H1 (cell line): ENCODE data around the gene DNAL1. TPM values are rescaled to one million over a fixed set of nuclear protein-coding genes. Genes with fewer than 3 reads are reported as not detected.

Experiments used
- RAD21 ChIP-seq, 2 experiments: IDR thresholded peaks in 1 of 2; conservative IDR thresholded peaks in 1 of 2; 2 replicates each; pipeline ENCODE4 v1.6.1; 2011; ENCODE audit warnings: low read depth in 2 of 2, low read length in 2 of 2, improper control_type of control experiment in 1 of 2, inconsistent platforms in 1 of 2, mild to moderate bottlenecking in 1 of 2, moderate library complexity in 1 of 2
- polyA plus RNA-seq, 7 experiments: library from polyadenylated mRNA; depleted of rRNA in 3 of 7; stranded (reverse) in 5 of 7; unstranded in 2 of 7; fragments of >200 nt in 5 of 7; fragments of 200-250 nt in 2 of 7; gene quantifications; 1 replicate in 5 of 7; 2 replicates in 1 of 7; 4 replicates in 1 of 7; pipeline versions ENCODE4 v1.2.1 to v1.2.3, GENCODE V29; 2011 to 2013; ENCODE audit warnings: missing spikeins in 2 of 7, mixed read lengths in 2 of 7
- total RNA-seq: library from RNA; stranded (reverse); fragmentation: NEBNext Ultra II Directional; extraction: Animal tissue kit (Norgen Biotek cat#: 25700); gene quantifications from 2 replicates; pipeline ENCODE4 v1.2.1, GENCODE V29; 2021
- TF ChIP-seq, protein P1 (sequence below): IDR thresholded peaks from 2 replicates; pipeline ENCODE4 v1.6.1; 2012; ENCODE audit warnings: inconsistent platforms
- TF ChIP-seq, protein P2 (sequence below), 3 experiments: IDR thresholded peaks; 1 replicate in 2 of 3; 2 replicates in 1 of 3; pipeline versions ENCODE4 v1.5.1 to v1.6.1; 2011; ENCODE audit warnings: low read length in 3 of 3, mild to moderate bottlenecking in 3 of 3, inconsistent platforms in 2 of 3, low read depth in 1 of 3, moderate library complexity in 1 of 3; ENCODE audit not compliant: insufficient read depth in 1 of 3; ENCODE audit errors: control extremely low read depth in 1 of 3

The DNAL1 gene
- total and polyA plus RNA-seq, 2 of the 8 experiments (the other 6 are each of a cell fraction or from before 2014, with no cell fraction given): 2.8 to 16.8 TPM

GRCh38 chr14:73744175-73744867, 99.5 kb downstream of the DNAL1 start (continued):
- TF ChIP-seq RAD21 (IDR thresholded peaks at IDR 0.05 in 1 of 2, conservative IDR thresholded peaks at IDR 0.05 in 1 of 2; ENCODE audit: low read depth in 2 of 2, low read length in 2 of 2): no peak
- TF ChIP-seq, protein P1, sequence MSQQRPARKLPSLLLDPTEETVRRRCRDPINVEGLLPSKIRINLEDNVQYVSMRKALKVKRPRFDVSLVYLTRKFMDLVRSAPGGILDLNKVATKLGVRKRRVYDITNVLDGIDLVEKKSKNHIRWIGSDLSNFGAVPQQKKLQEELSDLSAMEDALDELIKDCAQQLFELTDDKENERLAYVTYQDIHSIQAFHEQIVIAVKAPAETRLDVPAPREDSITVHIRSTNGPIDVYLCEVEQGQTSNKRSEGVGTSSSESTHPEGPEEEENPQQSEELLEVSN: no peak
- TF ChIP-seq, protein P2, sequence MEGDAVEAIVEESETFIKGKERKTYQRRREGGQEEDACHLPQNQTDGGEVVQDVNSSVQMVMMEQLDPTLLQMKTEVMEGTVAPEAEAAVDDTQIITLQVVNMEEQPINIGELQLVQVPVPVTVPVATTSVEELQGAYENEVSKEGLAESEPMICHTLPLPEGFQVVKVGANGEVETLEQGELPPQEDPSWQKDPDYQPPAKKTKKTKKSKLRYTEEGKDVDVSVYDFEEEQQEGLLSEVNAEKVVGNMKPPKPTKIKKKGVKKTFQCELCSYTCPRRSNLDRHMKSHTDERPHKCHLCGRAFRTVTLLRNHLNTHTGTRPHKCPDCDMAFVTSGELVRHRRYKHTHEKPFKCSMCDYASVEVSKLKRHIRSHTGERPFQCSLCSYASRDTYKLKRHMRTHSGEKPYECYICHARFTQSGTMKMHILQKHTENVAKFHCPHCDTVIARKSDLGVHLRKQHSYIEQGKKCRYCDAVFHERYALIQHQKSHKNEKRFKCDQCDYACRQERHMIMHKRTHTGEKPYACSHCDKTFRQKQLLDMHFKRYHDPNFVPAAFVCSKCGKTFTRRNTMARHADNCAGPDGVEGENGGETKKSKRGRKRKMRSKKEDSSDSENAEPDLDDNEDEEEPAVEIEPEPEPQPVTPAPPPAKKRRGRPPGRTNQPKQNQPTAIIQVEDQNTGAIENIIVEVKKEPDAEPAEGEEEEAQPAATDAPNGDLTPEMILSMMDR (IDR thresholded peaks at IDR 0.05; ENCODE audit: control extremely low read depth in 1 of 3, insufficient read depth in 1 of 3, low read depth in 1 of 3, low read length in 3 of 3): no peak
